Heart left ventricle (tissue), 13 donors: ENCODE measurements around the gene CREM.

Experiments
- POLR2A ChIP-seq, 2 donors: fragments of 450-650 bp; IDR thresholded peaks; one replicate each; pipeline ENCODE4 v1.6.1; 2017; ENCODE audit warnings: antibody characterized with exemption in 2 of 2, mild to moderate bottlenecking in 2 of 2, moderate library complexity in 2 of 2
- TF ChIP-seq, protein P1 (sequence below), 12 donors: fragments of 200-600 bp; sonication (generic) in 4 of 12; IDR thresholded peaks; one replicate each; pipeline versions ENCODE4 v1.5.0 to v1.8.0; 2018 to 2022; ENCODE audit warnings: antibody characterized with exemption in 12 of 12, mild to moderate bottlenecking in 5 of 12
- donor health status: ischemic (EF 13 %, LVEDD 7.1; RV severe dilation, severe dysfunction).
- donor health status: DM: no; HTN: yes; CAD: no.
- donor health status: DM: no; HTN: no; CAD: no.
- donor health status: ischemic (EF 25% LVEDD 6.9; RV normal size, moderate dysfunction).
- donor health status: ischemic (EF 25% LVEDD 5.7; RV mildly dilated, moderate dysfunction).
- donor health status: ischemic (EF 35%, LVEDD 5.7; RV mildly dilated, moderate dysfunction).
- donor health status: nonischemic (EF 11% LVEDD 7.7; RV severe dilation, severe dysfunction).
- donor health status: DM: yes; HTN: yes; CAD: no.
- donor health status: PGD.
- donor health status: ischemic (EF 29% LVEDD 5.4; RV normal size, mild dysfunction).
- donor health status: nonischemic (EF 23%, LVEDD 6.1; RV moderate dilation, normal function).

DNA sequence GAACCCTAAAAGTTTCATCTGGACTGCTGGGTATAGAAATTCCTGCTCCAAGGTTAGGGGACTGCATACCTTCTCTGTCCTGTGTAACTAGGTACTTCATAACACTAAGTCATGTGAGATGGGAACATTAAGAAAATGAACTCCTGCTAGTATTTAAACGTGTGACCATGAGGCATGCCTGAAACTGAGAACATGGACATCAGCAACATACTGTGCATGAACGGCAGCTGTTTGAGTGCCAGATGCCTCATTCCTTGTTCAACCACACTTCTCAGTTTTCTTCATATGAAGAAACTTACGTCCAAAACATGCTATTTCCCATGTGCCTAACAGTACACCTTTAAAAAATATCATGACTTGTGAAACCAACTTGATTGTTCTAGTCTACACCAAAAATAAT lies 88.5 kb downstream of the CREM start:
- TF ChIP-seq POLR2A (IDR thresholded peaks at IDR 0.05) = no peak
- TF ChIP-seq, protein P1, sequence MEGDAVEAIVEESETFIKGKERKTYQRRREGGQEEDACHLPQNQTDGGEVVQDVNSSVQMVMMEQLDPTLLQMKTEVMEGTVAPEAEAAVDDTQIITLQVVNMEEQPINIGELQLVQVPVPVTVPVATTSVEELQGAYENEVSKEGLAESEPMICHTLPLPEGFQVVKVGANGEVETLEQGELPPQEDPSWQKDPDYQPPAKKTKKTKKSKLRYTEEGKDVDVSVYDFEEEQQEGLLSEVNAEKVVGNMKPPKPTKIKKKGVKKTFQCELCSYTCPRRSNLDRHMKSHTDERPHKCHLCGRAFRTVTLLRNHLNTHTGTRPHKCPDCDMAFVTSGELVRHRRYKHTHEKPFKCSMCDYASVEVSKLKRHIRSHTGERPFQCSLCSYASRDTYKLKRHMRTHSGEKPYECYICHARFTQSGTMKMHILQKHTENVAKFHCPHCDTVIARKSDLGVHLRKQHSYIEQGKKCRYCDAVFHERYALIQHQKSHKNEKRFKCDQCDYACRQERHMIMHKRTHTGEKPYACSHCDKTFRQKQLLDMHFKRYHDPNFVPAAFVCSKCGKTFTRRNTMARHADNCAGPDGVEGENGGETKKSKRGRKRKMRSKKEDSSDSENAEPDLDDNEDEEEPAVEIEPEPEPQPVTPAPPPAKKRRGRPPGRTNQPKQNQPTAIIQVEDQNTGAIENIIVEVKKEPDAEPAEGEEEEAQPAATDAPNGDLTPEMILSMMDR (IDR thresholded peaks at IDR 0.05) = no peak
